GM18873 (cell line): ENCODE data around the gene GTF2H4.
A peak's percentile ranks its signal among the peaks of the same experiment; 100 is the strongest.
"Not testable (repeated sequence)": the region's sequence is repeated elsewhere in the genome, so short reads cannot be mapped to it uniquely, and the experiment has no call there.

ENCODE experiments used
- ATAC-seq: cut with Tn5 transposase; IDR thresholded peaks from one replicate; pipeline ENCODE4 v1.9.1; 2021; ENCODE audit warnings: mild to moderate bottlenecking, moderate library complexity, moderate number of reproducible peaks; ENCODE audit not compliant: unreplicated experiment, low FRiP score

Gene GTF2H4

DNA sequence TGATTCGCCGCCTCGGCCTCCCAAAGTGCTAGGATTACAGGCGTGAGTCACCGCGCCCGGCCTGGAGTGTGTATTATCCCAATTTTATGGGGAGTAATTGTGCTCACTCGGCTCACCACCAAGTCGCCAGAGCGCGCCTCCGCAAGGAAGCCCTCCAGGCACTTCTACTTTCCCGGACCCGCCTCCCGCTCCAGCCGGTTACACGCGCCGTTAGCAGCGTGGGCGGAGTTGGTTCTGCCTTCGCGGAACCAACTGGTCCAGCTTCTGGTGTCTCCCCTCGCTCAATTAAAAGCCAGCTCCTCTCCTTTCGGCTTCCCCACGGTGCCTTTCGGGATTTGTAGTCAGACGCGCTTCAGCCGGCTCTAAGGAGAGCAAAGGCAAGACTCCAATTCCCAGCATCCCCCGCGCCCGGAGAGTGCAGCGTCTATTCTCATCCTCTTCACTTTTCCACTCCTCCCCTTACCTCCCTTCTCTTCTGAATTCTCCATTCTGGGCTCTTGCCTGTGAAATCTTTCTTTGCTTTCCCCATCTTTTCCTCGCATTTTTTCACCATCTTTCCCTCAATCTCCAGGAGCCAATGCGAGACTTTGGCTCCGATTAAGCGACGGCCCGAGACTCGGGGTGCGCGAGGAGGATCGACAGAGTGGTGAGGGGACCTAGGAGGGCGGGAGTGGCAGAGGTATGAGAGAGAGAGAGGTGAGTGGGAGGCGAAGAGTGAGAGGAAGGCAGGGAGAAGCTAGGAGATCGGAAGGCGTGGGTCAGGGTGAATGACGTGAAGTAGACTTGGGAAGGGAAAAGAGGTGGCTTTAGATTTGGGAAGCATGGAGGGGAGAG is at the start of gene GTF2H4:
Gene GTF2H4 (plus strand): TSS at position 450 of the 834 bp plus-strand sequence.
- peak; percentile 89 for ATAC-seq

DNA sequence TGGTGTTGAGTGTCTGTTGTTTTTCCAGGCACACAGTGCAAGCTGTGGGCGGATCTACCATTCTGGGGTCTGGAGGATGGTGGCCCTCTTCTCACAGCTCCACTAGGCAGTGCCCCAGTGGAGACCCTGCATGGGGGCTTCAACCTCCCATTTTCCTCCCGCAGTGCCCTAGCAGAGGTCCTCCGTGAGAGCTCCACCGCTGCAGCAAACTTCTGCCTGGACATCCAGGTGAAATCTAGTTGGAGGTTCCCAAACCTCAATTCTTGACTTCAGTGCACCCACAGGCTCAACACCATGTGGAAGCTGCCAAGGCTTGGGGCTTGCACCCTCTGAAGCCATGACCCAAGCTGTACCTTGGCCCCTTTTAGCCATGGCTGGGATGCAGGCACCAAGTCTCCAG is 48.3 kb upstream of the GTF2H4 start:
- not testable (repeated sequence) for ATAC-seq

DNA sequence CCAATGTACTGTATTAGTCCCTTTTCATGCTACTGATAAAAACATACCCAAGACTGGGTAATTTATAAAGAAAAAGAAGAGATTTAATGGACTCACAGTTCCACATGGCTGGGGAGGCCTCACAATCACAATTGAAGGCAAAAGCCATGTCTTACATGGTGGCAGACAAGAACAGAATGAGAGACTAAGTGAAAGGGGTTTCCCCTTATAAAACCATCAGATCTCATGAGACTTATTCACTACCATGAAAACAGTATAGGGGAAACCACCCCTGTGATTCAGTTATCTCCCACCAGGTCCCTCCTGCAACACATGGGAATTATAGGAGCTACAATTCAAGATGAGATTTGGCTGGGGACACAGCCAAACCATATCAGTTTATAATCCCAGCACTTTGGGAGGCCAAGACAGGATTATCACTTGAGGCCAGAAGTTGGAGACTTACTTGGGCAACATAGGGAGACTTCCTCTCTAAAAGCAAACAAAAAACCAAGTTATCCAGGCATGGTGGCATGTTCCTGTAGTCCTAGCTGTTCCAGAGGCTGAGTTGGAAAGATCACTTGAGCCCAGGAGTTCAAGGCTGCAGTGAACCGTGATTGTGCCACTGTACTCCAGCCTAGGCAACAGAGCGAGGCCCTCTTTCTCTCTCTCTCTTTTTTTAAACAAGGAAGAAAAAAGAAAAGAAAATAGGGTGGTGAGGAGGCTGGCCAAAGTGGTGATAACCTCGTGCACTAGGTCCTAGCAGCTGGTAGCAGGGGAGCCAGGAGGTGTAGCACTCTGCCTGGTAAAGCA is 46.6 kb upstream of the GTF2H4 start:
- no peak for ATAC-seq

DNA sequence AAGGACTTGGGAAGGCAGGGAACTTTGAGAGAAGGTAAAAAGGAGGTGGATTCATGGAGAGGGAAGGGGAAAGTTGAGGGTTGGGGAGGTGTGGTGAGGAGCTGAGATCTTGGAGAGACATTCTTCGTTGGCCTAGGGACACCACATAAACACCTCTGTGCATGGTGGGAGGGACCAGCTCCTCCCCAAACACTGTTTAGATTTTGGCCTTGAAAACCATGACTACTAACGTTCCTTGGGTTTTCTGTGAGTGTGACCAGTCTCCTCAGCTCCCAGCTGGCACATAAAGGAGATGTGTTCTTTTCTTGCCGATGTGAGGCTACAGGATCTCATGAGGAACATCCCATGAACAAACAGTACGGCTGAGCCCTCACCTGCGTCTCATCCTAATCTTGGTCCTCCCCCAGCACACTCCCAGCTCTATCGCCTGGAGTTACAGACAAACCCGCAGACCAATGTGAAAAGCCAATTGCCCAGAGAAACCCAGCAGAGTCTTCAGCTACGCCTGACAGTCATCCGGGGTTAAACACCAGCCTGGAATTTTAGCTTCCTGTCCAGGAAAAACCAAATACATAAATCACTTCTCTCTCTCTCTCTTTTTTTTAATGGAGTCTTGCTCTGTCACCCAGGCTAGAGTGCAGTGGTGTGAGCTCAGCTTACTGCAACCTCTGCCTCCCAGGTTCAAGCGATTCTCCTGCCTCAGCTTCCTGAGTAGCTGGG is 45.7 kb upstream of the GTF2H4 start:
- no peak for ATAC-seq

DNA sequence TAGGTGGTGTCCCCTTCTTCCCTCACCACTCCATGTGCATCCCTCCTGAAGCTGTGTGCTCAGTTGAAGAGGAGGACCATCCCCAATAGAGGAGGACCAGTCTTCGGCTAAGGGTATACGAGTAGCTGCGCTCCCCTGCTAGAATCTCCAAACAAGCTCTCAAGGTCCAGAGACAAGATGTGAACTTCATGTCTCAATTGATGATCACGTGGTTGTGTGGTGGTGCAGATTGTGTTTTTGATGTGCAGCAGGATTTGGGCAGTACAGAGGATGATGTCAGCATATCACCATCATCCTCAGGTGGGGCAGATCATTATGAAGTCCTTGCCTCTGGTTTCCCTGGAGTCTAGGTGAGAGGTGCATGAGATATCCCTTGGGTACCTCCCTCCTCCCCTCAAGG is 43.7 kb upstream of the GTF2H4 start:
- no peak for ATAC-seq

DNA sequence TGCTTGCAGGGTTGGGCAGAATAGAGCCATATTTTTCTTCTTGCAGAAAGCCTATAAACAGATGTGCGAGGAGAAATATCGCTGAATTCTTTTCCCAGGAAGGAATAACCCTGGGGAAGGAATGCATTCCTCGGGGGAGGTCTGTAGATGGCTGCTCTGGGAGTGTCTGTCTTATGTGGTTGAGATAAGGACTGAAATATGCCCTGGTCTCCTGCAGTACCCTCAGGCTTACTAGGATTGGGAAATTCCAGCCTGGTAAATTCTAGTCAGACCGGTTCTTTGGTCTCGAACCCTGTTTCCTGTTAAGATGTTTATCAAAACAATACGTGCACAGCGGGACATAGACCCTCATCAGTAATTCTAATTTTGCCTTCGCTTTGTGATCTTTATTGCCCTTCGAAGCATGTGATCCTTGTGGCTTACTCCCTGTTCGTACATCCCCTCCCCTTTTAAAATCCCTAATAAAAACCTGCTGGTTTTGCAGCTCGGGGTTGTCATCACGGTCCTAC is 38.7 kb upstream of the GTF2H4 start:
- not testable (repeated sequence) for ATAC-seq

DNA sequence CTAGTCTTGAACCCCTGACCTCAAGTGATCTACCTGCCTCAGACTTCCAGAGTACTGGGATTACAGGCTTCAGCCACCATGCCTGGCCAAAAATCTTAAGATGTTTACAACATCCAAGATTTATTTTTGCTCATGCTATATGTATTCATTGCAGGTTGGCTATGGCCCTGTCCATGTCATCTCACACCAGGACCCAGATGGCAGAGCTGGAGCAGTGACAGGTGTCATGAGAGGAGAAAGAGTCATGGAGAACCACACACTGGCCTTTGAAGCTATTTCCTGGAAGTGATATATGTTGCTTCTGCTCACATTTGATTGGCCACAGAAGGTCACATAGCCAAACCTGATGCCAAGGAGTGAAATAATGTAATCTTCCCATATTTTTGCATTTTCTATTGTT is 37.5 kb upstream of the GTF2H4 start:
- no peak for ATAC-seq

DNA sequence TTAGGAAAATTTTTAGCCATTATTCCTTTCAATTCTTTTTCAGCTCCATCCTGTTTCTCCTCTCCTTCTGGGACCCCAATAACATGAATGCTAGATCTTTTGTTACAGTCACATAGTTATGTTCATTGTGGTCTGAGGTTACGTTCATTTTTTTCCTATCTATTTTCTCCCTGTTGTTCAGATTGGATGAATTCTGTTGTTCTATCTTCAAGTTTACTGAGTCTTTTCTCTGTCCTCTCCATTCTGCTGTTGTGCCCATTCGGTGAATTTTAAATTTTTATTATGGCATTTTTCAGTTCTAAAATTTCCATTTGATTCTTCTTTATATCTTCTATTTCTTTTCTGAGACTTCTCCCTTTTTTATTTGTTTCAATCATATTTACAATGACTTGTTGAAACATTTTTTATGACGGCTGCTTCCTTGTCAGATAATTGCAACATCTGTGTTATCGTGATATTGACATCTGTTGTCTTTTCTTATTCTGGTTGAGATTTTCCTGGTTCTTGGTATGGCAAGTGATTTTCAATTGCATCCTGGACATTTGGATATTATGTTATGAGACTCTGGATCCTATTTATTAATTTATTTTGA is 36.3 kb upstream of the GTF2H4 start:
- no peak for ATAC-seq

DNA sequence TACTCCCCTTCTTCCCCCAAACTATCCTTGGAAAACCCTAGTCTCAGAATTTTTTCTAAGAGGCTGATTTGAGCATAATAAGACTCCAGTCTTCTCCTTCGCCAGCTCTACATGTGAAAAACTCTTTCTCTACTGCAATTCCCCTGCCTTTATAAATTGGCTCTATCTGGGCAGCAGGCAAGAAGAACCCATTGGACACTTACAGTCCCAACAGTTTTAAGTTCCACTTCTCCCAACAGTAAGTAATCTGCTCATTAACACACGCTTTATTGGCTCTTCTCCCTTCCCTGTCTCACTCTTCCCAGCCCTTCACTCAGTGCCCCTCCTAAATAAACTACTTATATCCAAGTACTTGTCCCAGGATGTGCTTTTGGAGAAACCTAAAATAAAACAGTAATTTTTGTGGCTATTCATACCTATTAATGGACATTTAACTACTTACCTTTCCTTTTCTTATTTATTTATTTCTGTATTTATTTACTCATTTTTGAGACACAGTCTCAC is 34.8 kb upstream of the GTF2H4 start:
- no peak for ATAC-seq

DNA sequence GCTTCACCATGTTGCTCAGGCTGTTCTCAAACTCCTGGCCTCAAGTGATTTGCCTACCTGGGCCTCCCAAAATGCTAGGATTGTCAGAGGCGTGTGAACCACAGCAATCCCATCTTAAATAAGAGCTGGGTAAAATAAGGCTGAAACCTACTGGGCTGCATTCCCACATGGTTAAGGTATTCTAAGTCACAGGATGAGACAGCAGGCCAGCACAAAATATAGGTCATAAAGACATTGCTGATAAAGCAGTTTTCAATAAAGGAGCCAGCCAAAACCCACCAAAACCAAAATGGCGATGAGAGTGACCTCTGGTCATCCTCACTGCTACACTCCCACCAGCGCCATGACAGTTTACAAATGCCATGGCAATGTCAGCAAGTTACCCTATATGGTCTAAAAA is 34.2 kb upstream of the GTF2H4 start:
- not testable (repeated sequence) for ATAC-seq

DNA sequence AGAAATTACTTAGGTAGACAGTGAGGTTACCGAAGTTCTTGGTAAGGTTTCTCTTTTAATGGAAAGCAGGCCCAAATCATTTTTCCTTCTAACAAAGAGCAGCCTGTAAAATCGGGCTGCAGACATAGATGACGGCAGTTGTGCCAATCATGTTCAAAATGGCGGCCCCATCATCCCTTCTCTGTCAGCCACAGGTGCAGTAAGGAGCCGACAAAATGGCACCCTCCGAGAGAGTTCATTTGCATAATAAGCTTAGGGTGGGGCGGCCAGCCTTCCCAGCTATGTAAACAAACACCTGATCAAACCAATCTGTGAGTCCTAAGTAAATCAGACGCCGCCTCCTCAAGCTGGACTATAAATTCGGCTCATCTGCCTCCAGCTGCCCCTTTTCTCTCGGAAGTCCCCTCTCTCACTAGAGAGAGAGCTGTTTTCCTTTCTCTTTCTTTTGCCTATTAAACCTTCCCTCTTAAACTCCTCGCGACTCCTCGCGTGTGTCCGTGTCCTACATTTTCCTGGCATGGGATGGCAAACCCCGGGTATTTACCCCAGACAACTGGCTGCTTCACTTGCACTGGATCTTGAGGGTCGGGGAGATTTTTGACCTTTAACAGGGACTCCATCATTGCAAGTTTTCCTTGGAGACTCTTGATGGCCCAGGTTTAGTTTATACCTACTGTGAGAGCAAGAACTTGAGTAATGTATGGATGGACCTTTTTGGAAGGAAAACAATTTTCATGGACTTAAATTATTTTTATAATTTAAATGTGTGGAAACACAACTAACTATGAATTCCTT is 32.6 kb upstream of the GTF2H4 start:
- ATAC-seq, result no peak

DNA sequence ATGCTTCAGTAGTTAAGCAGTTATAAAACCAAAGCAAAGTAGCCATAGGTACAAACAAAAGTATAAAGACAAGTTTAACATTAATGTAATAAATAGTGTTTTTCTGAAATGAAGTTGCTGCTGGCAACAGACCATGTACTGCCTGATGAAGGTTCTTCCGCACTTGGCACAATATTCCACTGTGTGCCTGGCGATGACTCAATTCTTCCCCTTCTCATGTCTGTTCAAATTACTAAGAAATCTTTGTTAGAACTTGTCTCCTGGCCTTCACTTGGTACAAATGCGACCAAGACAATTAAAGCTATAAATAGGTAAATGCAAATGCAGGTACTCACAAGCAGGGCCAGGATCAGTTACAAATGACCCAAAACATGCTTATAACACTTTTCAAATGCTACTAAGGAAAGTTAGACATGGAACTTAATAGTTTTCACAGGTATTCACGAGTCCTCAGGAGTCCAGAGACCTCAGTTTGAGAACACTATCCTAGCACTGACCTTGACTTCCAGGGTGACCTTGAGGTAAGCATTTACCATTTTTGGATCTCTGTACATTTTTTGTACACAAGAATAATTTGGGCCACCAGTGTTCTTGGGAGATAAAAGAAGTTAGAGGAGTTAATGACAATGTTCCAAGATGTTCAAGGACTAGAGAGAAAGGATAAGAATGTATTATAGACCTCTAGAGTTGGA is 31.8 kb upstream of the GTF2H4 start:
- no peak for ATAC-seq

DNA sequence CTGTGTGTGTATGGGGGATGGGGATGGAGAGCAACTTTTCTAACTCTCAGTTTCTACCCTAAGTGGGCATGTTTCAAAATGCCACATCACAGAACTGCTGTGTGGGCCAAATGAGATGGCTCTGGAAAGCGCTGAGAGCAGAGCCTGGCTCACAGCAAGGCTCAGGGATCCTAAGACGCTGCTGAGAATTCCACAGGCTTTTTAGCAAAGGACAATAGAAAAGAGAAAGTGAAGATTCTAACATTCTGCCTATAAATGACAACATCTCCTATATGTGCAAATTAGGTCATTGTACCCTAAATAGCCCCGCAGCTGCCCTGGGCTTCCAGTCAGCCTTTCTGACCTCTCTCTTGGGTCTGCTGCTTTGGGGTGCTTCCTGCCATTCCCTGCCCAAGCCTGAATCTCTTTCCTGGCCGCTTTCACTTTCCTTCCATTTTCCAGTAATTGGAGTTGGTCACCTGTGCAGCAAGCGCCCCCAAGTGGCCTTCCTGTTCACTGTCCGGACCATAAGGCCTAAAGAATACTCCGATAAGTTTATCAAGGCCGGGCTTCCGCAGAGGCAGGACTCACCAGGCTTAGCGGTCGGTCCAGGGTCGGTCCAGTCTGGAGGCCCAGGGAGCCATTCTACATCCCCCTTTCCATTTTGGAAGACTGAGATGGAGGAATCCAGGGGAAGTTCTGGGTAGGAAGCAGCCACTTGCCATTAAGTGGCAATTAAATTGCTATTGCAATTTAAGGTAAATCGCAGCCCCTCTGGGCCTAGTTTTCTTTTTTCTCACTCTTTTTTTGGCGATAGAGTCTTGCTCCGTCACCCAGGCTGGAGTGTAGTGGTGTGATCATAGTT is 30.4 kb upstream of the GTF2H4 start:
- ATAC-seq, result no peak

DNA sequence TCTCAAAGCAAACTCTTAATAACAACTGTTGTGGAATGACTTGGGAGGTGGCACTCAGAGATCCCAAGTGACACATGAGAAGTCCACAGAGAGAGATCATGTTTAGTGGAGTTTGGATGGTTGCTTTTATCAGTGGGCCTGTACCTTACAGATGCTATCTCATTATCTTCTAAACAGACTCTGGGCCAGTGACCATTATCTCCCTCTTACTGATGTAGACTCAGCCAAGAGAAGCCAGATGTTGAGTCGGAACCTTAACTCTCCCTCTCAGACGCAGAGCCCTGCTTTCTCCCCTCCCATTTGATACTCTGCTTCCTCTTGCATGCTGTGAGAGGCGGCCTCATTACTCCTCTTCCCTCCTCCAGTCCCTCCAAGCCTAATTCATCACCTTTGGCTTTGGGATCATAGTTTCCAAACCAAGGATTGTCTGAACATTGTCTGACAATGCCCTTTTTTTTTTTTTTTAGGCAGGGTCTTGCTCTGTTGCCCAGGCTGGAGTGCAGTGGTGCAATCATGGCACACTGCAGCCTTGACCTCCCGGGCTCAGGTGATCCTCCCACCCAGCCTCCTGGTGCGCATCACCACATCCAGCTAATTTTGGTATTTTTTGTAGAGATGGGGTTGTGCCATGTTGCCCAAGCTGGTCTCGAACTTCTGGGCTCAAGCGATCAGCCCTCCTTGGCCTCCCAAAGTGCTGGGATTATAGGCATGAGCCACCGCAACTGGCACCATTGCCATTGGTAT is 28.2 kb upstream of the GTF2H4 start:
- ATAC-seq, result no peak

DNA sequence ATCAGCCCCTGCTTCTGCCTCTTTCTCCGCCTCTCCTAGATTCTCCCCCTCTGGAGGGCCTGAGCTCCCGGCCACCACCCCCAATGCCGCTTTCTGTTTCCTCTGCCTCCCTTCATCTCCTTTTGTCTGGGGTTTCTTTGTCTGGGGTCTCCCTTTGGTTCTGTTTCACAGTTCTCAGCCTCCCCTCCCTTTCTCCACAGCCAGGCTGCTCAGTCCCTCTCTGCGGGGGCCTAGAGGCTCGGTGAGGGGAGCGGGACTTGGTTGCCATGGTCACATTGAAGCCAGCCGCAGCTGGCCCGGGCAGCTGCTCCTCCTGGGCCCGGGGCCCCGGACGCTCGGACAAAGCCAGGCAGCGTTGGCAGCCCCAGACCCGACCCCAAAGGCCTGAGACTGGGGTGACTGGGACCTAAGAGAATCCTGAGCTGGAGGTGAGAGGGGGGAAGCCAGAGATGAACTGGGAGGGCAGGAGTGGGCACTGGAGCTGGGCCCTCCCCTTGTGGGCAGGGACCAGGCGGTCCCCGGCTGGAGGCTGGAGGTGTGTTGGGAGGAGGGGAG is 27.2 kb upstream of the GTF2H4 start:
- no peak for ATAC-seq

DNA sequence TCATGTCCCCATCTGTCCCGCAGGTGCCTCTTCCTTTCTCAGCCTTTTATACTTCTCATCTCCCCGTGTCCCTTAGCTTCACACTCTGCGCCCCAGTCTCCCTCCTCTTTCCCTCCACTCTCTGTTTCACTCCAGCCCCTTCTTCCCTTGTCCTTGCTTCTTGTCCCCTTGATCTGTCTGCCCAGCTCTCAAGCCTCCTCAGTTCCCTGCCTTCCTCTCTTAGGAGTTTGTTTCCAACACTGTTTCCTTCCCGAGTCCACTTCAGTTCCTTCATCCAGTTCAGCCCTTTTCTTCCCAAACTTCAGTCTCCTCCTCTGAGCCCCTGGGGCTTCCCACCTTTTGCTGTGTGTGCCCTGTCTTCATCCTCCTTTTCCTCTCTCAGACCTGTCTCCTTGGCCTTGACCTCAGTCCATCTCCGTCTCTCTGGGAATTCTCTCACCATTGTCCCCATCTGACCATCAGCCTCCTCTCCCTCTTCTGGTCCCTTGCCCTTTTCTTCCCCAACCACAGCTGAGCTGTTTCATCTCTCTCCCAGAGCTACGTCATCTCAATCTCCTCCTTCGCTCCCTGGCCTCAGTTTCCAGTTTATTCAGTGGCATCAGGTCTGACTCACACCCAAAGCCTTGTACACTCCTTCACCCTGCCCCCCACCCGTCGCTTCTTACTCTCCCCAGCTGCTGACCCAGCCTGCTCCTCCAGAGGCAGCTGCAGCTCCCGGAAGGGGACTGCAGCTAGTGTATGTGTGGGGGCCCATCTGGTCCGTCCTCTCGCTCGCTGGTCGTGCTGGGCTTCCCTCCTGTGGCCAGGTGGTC is 26.4 kb upstream of the GTF2H4 start:
- no peak for ATAC-seq
